Astrocyte of the spinal cord (primary cell): ENCODE results near the gene TMCC2.

Source experiments
- DNase-seq: peaks from one replicate; pipeline ENCODE4 v3.0.0; 2011; ENCODE audit warnings: low read depth, low spot score
- H3K4me3 ChIP-seq: 2 replicates; pipeline ENCODE4 v1.5.1; 2011; ENCODE audit warnings: low read depth, mild to moderate bottlenecking, low read length, moderate library complexity
- in situ Hi-C: cut with HindIII; loops from 2 replicates; pipeline ENCODE4 v1.10.0; 2017; ENCODE audit warnings: low sequenced_read_pairs
- TF ChIP-seq, protein P1 (sequence below): IDR thresholded peaks from 2 replicates; pipeline ENCODE4 v1.5.1; 2012; ENCODE audit warnings: low read depth, mild to moderate bottlenecking, low read length, inconsistent platforms

The TMCC2 gene

DNA sequence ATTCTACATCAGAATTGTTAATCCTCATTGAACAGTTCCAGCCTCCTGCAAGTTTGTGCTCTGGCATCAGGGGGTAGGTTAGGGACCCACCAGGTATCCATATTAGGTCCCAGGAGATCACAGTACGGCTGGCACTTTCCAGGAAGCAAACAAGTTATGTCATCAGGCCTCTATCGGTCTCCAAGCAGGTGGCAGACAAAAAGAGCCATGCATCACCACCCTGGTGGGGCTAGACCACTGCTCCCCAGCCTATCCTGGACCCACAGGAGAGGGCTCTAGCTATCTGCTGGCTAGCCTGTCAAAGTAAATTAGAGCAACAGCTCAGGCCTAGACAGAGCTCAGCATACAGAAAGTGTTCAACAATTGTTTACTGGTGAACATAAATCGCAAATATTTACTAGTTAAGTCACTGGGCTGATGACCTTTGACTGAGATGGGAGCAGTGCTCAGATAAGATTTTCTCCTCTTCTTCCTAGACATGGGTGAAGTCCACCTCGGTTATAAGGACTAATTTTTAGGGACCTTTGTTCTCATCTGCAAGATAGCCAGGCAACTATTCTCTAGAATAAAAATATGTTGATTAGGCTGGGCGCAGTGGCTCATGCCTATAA, 87.4 kb downstream of the TMCC2 start:
- DNase-seq: no peak
- no peak overlapping the region for H3K4me3 ChIP-seq
- in situ Hi-C loops: no loop called here
- TF ChIP-seq, protein P1, sequence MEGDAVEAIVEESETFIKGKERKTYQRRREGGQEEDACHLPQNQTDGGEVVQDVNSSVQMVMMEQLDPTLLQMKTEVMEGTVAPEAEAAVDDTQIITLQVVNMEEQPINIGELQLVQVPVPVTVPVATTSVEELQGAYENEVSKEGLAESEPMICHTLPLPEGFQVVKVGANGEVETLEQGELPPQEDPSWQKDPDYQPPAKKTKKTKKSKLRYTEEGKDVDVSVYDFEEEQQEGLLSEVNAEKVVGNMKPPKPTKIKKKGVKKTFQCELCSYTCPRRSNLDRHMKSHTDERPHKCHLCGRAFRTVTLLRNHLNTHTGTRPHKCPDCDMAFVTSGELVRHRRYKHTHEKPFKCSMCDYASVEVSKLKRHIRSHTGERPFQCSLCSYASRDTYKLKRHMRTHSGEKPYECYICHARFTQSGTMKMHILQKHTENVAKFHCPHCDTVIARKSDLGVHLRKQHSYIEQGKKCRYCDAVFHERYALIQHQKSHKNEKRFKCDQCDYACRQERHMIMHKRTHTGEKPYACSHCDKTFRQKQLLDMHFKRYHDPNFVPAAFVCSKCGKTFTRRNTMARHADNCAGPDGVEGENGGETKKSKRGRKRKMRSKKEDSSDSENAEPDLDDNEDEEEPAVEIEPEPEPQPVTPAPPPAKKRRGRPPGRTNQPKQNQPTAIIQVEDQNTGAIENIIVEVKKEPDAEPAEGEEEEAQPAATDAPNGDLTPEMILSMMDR: no peak

DNA sequence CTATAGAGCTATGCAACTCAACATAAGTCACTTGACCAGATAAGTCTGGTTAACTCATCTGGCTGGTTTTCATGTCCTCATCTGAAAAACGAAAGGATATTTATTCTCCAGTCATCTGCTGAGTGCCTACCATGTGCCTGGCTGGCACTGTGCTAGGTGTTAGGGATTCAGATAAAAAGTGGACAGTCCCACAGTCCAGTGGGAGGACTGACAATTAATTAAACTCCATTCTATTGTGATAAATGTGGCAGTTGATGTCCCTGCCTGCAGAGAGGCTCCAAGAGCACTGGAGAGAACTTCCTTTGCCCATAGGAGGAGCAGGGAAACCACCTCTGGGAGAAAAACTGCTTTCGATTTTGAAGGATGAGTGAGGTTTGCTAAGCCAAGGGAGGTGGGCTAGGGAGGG, 88.4 kb downstream of the TMCC2 start:
- in situ Hi-C loops: no loop called here
- H3K4me3 ChIP-seq: no peak overlapping the region
- no peak for DNase-seq
- TF ChIP-seq, protein P1: no peak

DNA sequence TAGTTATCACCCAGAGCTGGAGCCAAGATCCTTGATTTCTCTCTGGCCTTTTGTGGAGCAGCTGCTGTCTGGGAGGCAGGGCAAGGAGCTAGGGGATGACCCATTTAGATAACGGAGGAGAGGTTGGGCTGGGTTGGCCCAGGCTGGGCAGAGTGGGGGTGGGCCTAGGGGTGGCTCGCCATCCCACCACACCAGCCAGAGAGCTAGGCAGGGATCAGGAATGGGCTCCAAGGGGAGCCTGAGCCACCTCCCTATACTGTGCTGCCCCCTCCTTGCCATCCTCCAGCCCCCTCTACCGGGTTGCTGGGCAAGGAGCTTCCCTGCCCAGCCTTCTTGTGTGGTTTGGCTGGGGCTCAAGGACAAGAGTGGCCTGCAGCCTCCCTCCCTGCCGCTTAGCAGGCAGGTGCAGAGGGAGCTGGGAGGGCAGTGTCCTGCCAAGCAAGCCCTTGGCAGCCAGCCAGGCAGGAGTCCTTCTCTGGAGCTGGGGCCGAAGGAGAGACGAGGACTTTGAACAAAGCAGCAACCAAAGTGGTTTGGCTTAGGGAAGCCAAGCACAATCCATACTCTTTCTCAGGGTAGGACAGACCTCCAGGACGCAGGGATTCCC, 89.7 kb downstream of the TMCC2 start:
- no peak overlapping the region for H3K4me3 ChIP-seq
- peak; percentile 71 for DNase-seq

DNA sequence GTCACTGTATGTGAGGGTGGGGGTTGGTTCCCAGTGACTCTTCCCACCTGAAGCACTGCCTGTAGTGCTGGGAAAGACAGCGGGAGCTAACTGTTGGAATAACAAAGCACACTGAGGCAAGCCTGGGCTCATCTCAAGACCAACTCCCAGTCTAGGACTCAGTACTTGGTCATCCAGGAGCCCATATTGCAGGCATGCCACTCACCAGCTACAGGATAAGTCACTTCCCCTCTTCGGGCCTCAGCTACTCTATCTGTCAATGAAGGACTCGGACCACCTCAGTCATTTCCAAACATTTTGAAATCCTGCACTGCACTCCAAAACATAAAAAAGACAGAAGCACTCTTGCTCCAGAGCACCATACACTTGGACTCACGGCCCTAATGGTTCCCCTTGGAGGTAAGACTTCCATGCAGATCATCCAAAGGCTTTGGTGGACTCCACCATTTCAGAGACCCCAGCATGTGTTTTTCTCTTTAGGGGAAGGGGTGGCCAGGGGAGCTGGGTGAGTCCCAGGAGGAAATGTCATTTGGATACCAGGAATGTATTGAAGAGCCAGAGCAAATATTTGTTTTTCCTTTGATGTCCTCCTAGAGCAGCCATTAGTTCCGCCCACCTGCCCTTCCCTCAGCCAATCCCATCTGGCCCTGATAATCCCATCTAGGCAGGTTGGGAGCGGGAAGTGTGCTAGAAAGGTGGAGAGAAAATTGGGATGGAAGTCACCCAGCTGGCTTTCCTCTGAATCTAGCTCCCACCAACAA, 90.7 kb downstream of the TMCC2 start:
- in situ Hi-C loops: no loop called here
- TF ChIP-seq, protein P1: no peak
- peak overlapping the region; percentile 3 for H3K4me3 ChIP-seq
- DNase-seq: no peak

More for the DNA sequence above, 89.7 kb downstream of the TMCC2 start:
- TF ChIP-seq, protein P1: peak; percentile 16
- in situ Hi-C loops: no loop called here

DNA sequence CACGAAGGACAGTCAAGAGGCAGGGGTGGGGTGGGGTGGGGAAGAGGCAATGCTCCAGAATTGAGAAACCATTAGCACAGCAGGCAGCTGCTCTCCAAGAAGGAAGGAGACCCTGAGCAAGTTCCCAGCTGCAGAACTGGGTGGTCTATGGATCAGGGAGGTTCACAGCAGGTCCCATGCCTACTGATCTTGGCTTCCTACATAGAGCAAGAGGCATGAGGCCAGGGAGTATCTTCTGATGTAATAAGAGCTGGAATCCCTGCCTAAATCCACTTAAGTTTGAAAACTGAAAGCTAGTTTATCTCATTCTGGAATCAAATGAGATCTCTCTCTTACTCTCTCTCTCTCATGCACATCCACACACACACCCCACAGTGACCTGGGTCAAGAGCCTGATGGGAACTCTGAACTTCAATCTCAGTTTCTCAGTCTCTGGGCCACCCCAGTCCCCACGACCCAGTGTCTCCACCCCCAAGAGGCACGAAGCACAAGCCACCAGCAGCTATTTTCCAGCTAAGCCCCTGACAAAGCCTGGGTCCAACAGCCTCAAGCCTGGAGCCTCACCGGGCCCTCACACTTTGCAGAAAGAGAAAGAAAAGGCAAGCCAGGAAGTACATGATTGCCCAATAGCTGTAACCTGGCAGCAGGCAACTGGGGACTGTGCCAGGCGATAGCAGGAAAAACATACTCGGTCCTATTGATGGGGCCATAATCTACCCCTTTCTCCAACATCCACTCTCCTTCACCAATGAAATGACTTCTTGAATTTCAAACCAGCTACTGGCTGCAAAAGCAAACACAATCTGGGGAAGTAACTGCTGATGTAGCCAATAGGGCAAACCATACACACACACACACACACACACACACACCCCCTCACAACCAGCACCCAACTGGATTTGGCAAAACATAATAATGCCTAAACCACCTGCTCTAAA, 91.6 kb downstream of the TMCC2 start:
- peak; percentile 79 for DNase-seq
- TF ChIP-seq, protein P1: no peak
- H3K4me3 ChIP-seq: peak overlapping the region; percentile 30
- in situ Hi-C loops: no loop called here
